Esophagus (tissue), 2 donors: ENCODE results near the gene RMC1. TPM values are rescaled to one million over a fixed set of nuclear protein-coding genes. Genes with fewer than 3 reads are reported as not detected.

Experiments
- polyA plus RNA-seq, 2 donors: library from polyadenylated mRNA; stranded (reverse); fragments of 200-250 nt; gene quantifications; one replicate each; pipeline ENCODE4 v1.2.3, GENCODE V29; 2013
- donor health status: healthy with polysubstance abuse.
- donor health status: Bipolar disorder and iron deficiency.

RMC1 gene
- polyA plus RNA-seq, 2 donors = 19.4 to 27.4 TPM

Other genes starting within 250 kb of the RMC1 start
- 100 to 1,000 TPM in 1 of 2 donors, 10 to 100 TPM in 1; 74.1 to 147 TPM for gene RIOK3, start 50.2 kb upstream of the RMC1 start, polyA plus RNA-seq
- 10 to 100 TPM; 19.9 to 27.3 TPM for gene NPC1, start 83.0 kb downstream of the RMC1 start, polyA plus RNA-seq
- gene ANKRD29, start 159.4 kb downstream of the RMC1 start, polyA plus RNA-seq = 10 to 100 TPM in 1 of 2 donors, 1 to 10 TPM in 1; 7.2 to 14.8 TPM
- 10 to 100 TPM in 1 of 2 donors, 1 to 10 TPM in 1; 8.0 to 11.5 TPM for gene LAMA3, start 185.9 kb downstream of the RMC1 start, polyA plus RNA-seq